IPS-NIHi11 (cell line): ENCODE data around the gene MMP15.
A peak's percentile ranks its signal among the peaks of the same experiment; 100 is the strongest.

Source experiments
- DNase-seq: peaks from one replicate; pipeline ENCODE4 v3.0.0; 2012; ENCODE audit warnings: mixed read lengths, low spot score

MMP15 gene

GRCh38 chr16:58019866-58020538 is 5.6 kb upstream of the MMP15 start:
- DNase-seq, result no peak

- DNase-seq, result peak; percentile 53
Observed at GRCh38 chr16:58020628-58021521, 4.7 kb upstream of the MMP15 start.

DNA sequence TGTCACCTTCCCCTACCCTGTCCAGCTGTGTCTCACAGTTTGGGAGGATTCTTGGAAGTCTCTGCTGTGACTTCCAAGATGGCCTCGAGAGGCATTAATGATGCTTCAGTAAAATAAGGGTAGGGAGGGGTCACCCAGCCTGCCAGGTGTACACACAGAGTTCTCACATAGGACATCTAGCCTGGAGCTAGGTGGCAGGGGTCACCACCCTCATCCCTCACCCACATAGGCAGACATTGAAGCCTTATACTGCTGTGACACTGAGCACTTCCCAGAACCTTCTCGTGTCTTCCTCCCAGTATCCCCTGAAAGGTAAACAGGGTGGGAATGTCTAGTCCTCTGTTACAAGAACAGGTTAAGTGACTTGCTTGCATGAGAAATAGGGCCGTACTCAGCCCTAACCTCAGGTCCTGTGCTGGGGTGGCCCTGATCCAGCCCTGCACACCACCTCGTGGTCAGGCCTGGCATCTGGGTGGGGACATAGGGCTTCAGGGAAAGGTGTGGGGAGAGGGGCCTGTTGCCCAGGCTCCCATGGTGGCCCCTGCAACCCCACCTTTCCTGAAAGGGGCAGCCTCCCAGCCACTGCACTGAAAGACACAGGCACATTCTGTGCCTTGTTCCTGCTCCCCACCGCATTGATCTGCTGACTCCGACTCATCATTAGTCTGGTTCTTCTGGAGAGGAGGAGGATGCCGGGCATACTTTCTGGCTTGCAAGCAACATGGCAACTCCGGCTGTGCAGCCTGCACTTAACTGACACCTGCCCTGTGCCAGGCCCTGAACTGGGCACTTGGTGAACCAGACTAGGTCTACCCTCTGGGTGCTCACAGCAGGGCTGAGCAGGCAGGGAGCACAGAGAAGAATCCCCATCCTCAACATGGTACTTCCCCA is 3.6 kb upstream of the MMP15 start:
- DNase-seq, result no peak

DNA sequence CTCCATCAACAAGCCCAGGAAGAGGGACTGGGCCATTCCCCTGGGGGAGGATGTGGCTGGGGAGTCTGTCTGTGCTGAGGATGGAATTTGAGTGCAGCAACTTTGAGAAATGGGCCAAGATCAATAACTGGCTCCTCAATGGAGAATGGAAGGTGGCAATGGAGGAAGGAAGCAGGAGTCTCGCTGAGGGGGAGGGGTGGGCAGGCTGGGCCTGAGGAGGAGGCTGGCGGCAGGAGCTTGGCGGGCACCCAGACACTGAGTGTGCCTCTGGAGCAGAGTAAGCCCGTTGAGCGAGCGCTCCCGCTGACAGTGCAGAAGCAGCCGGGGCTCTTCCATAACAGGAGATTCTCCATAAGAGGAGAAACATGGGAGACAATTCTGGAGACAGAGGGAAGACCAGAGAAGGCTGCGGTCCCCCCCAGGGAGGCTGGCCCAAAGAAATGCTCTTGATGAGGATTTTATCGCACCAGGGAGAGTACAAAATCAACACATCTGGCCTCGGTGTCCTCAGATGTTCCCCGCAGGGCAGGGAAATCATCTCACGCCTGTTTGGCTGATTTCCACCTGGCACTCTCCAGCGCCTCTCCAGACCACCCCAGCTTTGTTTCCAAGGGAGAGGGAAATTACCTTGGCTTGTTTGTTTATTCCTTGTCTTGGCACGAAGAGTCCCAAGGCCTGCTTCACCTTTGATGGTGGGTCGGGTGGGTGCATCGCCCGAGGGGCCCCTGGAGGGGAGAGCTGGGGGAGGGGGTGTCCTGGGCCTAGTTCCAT is 2.8 kb upstream of the MMP15 start:
- no peak for DNase-seq

DNA sequence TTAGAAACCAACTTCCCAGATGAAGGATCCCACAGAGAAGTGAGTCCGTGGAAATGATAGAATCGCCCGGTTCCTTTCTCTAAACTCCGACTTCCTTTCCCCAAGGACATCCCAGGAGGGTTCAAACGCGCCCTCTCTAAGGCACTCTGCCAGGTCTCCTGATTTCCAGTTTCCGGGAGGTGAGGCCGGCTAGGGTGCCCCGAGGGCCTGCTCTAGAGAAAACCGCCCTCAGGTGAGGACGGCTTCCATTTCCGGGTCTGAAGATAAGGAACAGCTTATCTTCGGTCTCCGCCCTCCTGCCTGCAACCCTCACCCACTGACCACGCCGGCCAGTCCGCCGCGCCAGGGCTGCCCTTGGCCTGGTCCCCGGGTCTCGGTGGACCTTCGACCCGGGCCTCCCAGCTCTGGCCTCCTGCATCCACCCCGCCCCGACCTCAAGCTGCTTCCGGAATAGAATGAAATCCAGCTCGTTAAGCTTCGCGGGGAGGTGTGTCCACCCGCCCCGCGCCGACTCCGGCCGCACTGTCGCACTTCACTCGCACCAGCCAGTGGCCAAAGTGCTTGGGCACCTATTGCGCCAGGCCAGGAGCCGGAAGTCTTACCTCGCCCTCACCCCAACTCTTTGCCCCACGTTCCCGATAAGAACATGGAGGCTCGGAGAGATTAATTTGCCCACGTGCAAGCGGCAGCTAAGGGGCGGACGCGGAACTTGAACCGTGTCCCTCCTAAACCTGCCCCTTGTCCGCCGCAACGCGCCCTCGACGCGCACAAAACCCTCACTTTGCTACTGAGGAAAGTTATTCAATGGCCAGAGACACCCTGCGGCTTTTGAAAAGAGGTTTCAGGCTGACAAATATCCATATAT is 836 bp upstream of the MMP15 start:
- no peak for DNase-seq

DNA sequence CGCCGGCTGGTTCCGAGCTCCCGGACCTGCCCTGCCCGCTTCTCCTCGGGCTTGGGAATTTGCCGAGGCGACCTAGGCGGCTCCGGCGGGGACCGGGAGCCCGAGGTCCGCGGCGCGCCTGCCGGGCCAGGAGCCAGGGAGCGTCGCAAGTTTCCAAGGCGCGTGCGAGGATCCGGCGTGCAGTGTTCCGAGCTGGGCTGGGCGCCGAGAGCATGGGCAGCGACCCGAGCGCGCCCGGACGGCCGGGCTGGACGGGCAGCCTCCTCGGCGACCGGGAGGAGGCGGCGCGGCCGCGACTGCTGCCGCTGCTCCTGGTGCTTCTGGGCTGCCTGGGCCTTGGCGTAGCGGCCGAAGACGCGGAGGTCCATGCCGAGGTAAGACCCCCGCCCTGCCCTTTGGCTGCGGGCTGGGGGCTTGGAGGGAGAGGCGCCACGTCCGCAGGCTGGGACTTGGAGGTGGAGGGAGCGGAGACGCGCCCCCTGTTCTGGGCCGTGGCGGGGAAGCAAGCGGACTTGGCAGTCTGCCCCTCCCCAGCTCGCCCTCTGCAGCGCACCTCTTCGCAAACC is 668 bp downstream of the MMP15 start:
- peak; percentile 56 for DNase-seq

- no peak for DNase-seq
Observed at GRCh38 chr16:58026705-58027160, 1.2 kb downstream of the MMP15 start.

- DNase-seq, result peak; percentile 89
Observed at GRCh38 chr16:58027161-58027915, 1.8 kb downstream of the MMP15 start.

GRCh38 chr16:58027916-58028455 is 2.4 kb downstream of the MMP15 start:
- DNase-seq, result no peak

- no peak for DNase-seq
Observed at GRCh38 chr16:58028541-58029070, 3.1 kb downstream of the MMP15 start.

GRCh38 chr16:58029410-58029809 is 3.9 kb downstream of the MMP15 start:
- no peak for DNase-seq

DNA sequence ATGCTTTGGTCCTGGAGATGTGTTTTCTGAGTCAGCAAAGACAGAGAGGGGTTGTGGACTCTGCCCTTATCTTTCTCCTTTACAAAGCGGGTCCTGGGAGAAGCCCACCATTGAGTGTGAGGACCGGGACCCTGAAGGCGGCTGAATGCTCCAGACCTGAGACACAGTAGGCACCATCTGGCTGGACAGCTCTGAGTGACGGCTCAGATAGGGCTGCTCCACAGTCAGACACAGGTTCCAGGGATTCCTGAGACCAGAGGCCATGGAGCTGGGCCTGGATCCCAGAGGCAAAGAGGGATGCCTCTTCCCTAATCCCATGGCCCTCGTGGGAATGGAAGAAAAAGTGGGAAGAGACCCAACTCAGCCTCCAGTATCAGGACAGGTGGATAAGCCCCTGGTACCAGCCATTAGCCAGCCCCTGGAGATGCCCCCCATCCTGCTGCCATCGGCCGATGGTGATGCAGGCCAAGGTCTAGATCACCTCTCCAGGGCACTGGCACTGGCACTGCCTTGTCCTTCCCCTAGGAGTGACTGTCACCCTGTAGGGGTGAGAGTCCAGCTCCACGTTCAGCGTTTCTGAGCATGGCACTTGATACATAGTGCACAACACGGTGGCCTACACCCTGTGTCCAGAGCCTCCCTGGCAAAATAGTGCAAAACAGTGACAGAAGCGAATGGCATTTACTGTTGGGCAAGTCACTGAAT is 4.7 kb downstream of the MMP15 start:
- DNase-seq, result no peak

DNA sequence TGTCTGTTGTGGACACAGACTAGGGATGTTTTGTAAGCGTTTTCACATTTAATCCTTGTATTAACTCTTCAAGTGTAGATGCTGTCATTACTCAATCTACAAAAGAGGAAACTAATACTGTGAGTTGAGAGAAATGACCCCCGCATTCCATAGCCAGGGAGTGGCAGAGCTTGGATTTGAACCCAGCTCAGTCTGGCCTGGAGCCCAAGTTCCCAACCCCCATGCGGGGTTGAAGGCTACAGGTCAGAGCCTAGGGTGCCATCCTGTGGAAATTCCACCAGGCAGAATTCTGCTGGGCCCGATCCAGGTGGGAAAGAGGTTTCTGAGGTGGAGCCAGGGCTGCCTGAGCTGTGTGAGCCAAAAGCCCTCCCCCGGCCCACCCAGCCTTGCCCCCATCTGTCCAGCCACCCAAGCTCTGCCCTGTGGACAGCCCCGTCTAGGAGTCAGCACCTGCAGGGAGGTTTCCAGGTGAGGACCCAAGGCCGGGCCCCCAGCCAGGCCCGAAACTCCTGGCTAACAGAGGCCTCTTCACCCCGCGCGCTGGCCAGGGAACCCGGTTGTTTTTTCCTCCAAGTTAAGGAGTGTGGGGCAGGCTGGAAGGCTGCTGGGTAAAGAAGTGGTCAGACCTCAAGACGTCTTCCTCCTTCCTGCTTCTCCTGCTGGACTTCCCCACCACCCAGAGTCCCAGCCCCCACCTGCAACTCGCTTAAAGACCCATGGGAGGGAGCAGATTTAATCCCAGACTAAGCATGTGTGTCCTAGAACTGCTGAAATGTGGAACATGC is 5.7 kb downstream of the MMP15 start:
- DNase-seq, result no peak

DNA sequence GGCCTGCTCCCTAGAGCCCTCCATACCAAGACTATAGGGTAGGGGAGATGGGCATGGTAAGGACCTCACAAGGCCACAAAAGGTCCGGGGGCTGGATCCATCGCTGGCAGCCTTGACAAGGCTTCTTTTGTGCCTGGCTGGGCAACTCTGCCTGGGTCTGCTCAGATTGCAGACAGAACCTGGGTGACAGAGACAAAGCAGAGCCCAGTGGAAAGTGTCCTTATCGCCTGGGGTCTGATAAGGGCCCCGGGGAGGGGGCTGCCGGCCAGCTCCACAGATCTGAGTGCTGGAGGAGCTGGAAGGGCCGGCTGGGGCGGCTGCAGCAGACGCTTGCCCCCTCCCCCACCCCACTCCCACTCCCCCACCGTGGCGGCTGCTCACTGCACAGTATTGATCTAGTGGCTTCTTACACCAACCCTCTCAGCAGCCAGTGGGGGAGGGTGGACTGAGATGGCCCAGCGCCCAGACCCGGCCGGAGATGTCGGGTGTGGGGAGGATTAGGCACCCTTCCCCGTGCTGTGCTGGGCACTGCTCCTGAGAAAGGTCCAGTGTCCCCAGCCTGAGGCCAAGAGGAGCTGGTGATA is 7.2 kb downstream of the MMP15 start:
- no peak for DNase-seq

- no peak for DNase-seq
Observed at GRCh38 chr16:58034128-58034685, 8.7 kb downstream of the MMP15 start.

- no peak for DNase-seq
Observed at GRCh38 chr16:58034774-58035173, 9.2 kb downstream of the MMP15 start.
